HG03575 (cell line): ENCODE data around the gene UCK1.

ENCODE experiments used
- ATAC-seq: cut with Tn5 transposase; IDR thresholded peaks from one replicate; pipeline ENCODE4 v1.9.1; 2021; ENCODE audit not compliant: unreplicated experiment, insufficient number of reproducible peaks, low FRiP score; ENCODE audit errors: extremely low read depth

UCK1 gene

GRCh38 chr9:131530920-131531832 is at the start of gene UCK1:
Gene UCK1 (minus strand): TSS chr9:131531263. CDS start chr9:131531174, 89 bp downstream.
- no peak for ATAC-seq

- no peak for ATAC-seq
Observed at GRCh38 chr9:131580358-131580757, 49.3 kb upstream of the UCK1 start.

GRCh38 chr9:131579789-131580211 is 48.7 kb upstream of the UCK1 start:
- ATAC-seq: no peak

GRCh38 chr9:131578731-131579504 is 47.9 kb upstream of the UCK1 start:
- ATAC-seq: no peak

- ATAC-seq: no peak
Observed at GRCh38 chr9:131578021-131578420, 47.0 kb upstream of the UCK1 start.

GRCh38 chr9:131577005-131578000 is 46.2 kb upstream of the UCK1 start:
- no peak for ATAC-seq

- no peak for ATAC-seq
Observed at GRCh38 chr9:131575946-131576853, 45.1 kb upstream of the UCK1 start.

- no peak for ATAC-seq
Observed at GRCh38 chr9:131574730-131575640, 43.9 kb upstream of the UCK1 start.

GRCh38 chr9:131567910-131568309 is 36.8 kb upstream of the UCK1 start:
- ATAC-seq: no peak

- ATAC-seq: no peak
Observed at GRCh38 chr9:131566158-131566557, 35.1 kb upstream of the UCK1 start.

- no peak for ATAC-seq
Observed at GRCh38 chr9:131565369-131565768, 34.3 kb upstream of the UCK1 start.

- no peak for ATAC-seq
Observed at GRCh38 chr9:131562032-131562959, 31.2 kb upstream of the UCK1 start.

- ATAC-seq: no peak
Observed at GRCh38 chr9:131559421-131560000, 28.4 kb upstream of the UCK1 start.

- ATAC-seq: no peak
Observed at GRCh38 chr9:131557855-131558548, 26.9 kb upstream of the UCK1 start.
